SH-SY5Y (cell line): ENCODE data around the gene PPEF2.

Experiments
- GATA2 ChIP-seq: IDR thresholded peaks from 2 replicates; pipeline ENCODE4 v1.6.1; 2011; ENCODE audit warnings: mild to moderate bottlenecking, low read depth, low read length
- GATA3 ChIP-seq: IDR thresholded peaks from 2 replicates; pipeline ENCODE4 v1.6.1; 2011; ENCODE audit warnings: low read depth, mild to moderate bottlenecking, low read length, moderate library complexity

DNA sequence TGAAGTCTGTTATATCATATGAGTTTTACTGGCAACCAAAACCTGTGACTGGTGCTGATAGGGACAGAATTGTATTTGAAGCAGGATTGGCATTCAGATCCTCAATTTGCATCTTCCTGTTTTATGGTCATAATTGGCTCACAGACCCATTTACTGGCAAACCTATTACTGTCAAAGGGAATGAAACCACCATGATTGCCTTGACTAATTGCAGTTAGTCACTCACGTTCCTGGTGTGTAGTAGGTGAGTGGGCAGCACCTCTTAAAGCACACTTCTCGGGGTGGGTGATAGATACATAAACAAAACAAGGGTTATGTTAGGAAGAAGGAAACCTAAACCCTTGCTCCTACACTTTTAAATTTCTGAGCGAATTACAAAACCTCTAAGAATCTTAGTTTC is 81.0 kb downstream of the PPEF2 start:
- TF ChIP-seq GATA3 (no peak), GATA2 (no peak)
